Effector CD8-positive, alpha-beta T cell (primary cell): ENCODE results near the gene PRB3.

Experiments
- DNase-seq: peaks from one replicate; lab custom pipeline; 2025; lab: John Stamatoyannopoulos, UW
- total RNA-seq, 4 experiments: gene quantifications; one replicate each; lab custom pipeline; 2026; lab: John Stamatoyannopoulos, UW

PRB3 gene
- 0 reads per million in 4 experiments for total RNA-seq

GRCh38 chr12:11269607-11270006 lies at the start of gene PRB3:
Gene PRB3 (minus strand): TSS chr12:11269707. CDS start chr12:11269669, 38 bp downstream.
- DNase-seq: no peak

- no peak for DNase-seq
Measured at GRCh38 chr12:11310336-11310735, 40.8 kb upstream of the PRB3 start, which contains the start of gene PRB4. Gene PRB4 (minus strand): TSS chr12:11310436. CDS start chr12:11310398, 38 bp downstream.

GRCh38 chr12:11307143-11307542 lies 37.6 kb upstream of the PRB3 start:
- DNase-seq: no peak

GRCh38 chr12:11273449-11273848 lies 3.9 kb upstream of the PRB3 start:
- no peak for DNase-seq

- DNase-seq: no peak
Measured at GRCh38 chr12:11264501-11264900, 5.0 kb downstream of the PRB3 start.

GRCh38 chr12:11246489-11246888 lies 23.0 kb downstream of the PRB3 start:
- DNase-seq: no peak

GRCh38 chr12:11242656-11243055 lies 26.9 kb downstream of the PRB3 start:
- no peak for DNase-seq

- no peak for DNase-seq
Measured at GRCh38 chr12:11240348-11240930, 29.1 kb downstream of the PRB3 start.

- DNase-seq: no peak
Measured at GRCh38 chr12:11238275-11238674, 31.2 kb downstream of the PRB3 start.

- DNase-seq: no peak
Measured at GRCh38 chr12:11233532-11233931, 36.0 kb downstream of the PRB3 start.

- peak; percentile 1 for DNase-seq
Measured at GRCh38 chr12:11228296-11228879, 41.1 kb downstream of the PRB3 start.

GRCh38 chr12:11227373-11227772 lies 42.1 kb downstream of the PRB3 start:
- DNase-seq: no peak
